WI38 (cell line): Measurements from ENCODE around the gene SPATA31E1.
A peak's percentile ranks its signal among the peaks of the same experiment; 100 is the strongest.

Experiments
- H3K4me3 ChIP-seq: 2 replicates; pipeline ENCODE4 v1.5.1; 2011; ENCODE audit warnings: low read depth, mild to moderate bottlenecking, control low read depth, low read length
- TF ChIP-seq, protein P1 (sequence below): IDR thresholded peaks from 2 replicates; pipeline ENCODE4 v1.5.1; 2012; ENCODE audit warnings: low read depth, mild to moderate bottlenecking, control low read depth, low read length

SPATA31E1 gene

GRCh38 chr9:87880116-87880515 is 2.6 kb upstream of the SPATA31E1 start:
- no peak overlapping the region for H3K4me3 ChIP-seq
- TF ChIP-seq, protein P1, sequence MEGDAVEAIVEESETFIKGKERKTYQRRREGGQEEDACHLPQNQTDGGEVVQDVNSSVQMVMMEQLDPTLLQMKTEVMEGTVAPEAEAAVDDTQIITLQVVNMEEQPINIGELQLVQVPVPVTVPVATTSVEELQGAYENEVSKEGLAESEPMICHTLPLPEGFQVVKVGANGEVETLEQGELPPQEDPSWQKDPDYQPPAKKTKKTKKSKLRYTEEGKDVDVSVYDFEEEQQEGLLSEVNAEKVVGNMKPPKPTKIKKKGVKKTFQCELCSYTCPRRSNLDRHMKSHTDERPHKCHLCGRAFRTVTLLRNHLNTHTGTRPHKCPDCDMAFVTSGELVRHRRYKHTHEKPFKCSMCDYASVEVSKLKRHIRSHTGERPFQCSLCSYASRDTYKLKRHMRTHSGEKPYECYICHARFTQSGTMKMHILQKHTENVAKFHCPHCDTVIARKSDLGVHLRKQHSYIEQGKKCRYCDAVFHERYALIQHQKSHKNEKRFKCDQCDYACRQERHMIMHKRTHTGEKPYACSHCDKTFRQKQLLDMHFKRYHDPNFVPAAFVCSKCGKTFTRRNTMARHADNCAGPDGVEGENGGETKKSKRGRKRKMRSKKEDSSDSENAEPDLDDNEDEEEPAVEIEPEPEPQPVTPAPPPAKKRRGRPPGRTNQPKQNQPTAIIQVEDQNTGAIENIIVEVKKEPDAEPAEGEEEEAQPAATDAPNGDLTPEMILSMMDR: no peak

DNA sequence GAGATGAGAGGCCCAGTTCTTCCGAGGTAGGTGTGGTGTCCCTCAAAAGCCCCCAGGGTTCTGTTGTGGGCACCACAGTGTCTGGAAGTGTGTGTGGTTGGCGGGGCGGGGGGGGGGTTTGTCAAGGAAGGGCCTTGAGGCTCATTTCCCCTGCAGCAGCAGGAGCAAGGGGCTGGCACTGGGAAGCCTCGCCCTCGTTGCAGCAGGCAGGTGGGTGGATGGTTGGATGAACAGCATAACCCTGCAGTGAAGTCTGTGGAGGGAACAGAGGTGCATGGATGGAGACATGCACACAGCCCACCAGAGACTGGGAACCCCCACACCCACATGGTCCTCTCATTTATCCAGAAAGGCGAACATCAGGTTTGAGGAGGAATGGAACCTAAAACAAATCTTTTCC is 2.0 kb upstream of the SPATA31E1 start:
- TF ChIP-seq, protein P1: no peak

DNA sequence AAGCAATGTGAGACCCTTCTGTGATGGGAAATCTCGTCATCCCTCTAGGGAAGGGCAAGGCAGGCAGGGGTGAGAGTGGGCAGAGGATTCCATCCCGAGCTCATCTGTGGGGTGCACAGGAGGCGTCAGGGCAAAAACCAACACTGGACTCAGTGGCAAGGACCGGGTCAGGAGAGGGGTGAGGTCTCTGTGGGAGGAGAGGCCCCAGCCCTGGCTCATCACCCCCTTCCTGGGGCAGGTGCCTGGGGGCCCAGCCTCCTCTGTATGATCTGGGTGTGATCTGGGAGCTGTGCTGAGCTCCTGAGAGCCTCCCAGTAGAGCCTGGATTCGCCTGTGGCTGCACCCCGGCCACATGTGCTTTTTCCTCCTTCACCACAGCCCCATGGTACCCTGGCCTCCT is 597 bp downstream of the SPATA31E1 start:
- TF ChIP-seq, protein P1: no peak
- no peak overlapping the region for H3K4me3 ChIP-seq

More for the DNA sequence above, 2.0 kb upstream of the SPATA31E1 start:
- H3K4me3 ChIP-seq: no peak overlapping the region

GRCh38 chr9:87883990-87884389 is 1.3 kb downstream of the SPATA31E1 start:
- H3K4me3 ChIP-seq: no peak overlapping the region
- TF ChIP-seq, protein P1: 0 out of 2 replicates have a peak, but pooled peaks have one; percentile 9

DNA sequence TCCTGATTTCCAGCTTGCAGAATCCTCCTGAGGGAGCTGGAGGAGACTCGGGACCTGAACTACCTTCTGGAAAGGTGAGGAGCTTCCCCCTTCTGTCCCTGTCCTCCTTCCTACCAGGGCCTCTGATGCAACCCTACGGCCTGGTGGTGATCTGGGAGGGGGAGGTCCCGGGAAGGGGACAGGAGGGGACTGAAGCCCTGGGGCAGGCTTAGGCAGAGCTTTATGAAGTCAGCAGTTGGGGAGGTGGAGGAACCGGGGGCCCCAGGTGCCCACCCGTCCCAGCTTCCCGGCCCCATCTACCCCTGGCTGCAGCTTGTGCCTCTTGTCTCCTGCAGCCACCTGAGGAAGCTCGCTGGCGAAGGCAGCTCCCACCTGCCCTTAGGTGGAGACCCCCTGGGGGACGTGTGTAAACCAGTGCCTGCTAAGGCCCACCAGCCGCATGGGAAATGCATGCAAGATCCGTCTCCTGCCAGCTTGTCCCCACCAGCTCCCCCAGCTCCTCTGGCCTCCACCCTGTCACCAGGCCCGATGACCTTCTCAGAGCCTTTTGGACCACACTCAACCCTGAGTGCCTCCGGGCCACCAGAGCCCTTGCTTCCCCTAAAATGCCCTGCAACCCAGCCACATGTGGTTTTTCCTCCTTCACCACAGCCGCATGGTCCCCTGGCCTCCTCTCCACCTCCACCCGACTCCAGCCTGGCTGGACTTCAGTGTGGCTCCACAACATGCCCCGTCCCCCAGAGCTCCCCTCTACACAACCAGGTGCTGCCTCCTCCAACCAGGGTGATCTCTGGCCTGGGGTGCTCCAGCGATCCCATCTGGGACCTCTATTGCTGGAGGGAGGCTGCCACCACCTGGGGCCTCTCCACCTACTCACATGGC is 2.1 kb downstream of the SPATA31E1 start:
- H3K4me3 ChIP-seq: no peak overlapping the region
- TF ChIP-seq, protein P1: no peak

- no peak overlapping the region for H3K4me3 ChIP-seq
- TF ChIP-seq, protein P1: no peak
Observed at GRCh38 chr9:87885484-87886189, 3.0 kb downstream of the SPATA31E1 start.
